Measurements from ENCODE around the gene DLG2. TPM values are rescaled to one million over a fixed set of nuclear protein-coding genes. Genes with fewer than 3 reads are reported as not detected.

DLG2 gene
- total RNA-seq, 1 donor from 2014 or later, result 7.2 TPM

DNA sequence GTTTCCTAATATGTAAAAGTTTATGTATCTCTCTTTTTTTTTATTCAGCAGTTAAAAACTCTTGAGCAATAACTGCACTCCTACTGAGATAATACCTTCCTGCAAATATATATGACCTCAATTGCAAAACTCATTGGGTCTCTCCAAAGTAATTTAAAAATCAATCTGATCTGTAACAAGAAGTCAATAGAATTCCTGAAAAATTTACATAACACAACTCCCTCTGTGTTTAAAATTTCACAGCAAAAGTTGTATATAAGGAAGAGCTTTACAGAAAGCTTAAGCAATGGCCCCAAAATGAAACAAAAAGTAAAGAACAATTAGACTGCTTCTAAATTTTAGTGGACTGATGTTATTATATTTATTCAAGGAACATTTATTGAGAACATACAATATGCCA lies 313.4 kb downstream of the DLG2 start:
- ATAC-seq (no peak), DNase-seq (no peak)
- Histone ChIP-seq H3K9me3 (no peaks in the 10 kb centered on the region), H3K36me3 (no peaks in the 10 kb centered on the region), H3K27ac (no peak overlapping the region), H3K4me1 (no peaks in the 10 kb centered on the region), H3K4me3 (no peak overlapping the region), H3K27me3 (ENCODE audit: low read depth) (no peaks in the 10 kb centered on the region)
- intact Hi-C loops (cut with DNase I), result no loop called here
- TF ChIP-seq, protein P1, sequence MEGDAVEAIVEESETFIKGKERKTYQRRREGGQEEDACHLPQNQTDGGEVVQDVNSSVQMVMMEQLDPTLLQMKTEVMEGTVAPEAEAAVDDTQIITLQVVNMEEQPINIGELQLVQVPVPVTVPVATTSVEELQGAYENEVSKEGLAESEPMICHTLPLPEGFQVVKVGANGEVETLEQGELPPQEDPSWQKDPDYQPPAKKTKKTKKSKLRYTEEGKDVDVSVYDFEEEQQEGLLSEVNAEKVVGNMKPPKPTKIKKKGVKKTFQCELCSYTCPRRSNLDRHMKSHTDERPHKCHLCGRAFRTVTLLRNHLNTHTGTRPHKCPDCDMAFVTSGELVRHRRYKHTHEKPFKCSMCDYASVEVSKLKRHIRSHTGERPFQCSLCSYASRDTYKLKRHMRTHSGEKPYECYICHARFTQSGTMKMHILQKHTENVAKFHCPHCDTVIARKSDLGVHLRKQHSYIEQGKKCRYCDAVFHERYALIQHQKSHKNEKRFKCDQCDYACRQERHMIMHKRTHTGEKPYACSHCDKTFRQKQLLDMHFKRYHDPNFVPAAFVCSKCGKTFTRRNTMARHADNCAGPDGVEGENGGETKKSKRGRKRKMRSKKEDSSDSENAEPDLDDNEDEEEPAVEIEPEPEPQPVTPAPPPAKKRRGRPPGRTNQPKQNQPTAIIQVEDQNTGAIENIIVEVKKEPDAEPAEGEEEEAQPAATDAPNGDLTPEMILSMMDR (IDR thresholded peaks at IDR 0.05), result no peak

DNA sequence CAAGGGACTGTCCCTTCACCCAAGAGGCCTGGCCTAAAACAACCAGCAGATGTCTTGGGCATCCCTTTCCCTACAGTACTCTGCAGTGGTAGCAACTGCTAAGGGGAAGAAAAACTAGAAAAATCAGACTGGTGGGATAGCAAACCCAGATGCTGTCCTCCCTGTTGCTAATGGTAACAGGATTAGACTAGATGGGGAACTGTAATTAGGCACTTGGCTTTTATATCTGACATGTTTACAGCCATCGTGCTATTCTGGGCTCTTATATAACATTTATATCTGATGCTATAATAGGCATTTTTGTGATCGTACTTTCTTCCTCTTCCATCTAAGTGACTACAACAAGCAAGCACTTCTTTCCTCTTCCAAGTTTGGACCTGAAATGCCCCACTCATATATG lies 316.7 kb downstream of the DLG2 start:
- DNase-seq (no peak), ATAC-seq (no peak)
- Histone ChIP-seq H3K36me3 (no peaks in the 10 kb centered on the region), H3K27ac (no peak overlapping the region), H3K4me1 (no peaks in the 10 kb centered on the region), H3K27me3 (ENCODE audit: low read depth) (no peaks in the 10 kb centered on the region), H3K9me3 (no peaks in the 10 kb centered on the region), H3K4me3 (no peak overlapping the region)
- TF ChIP-seq, protein P1 (IDR thresholded peaks at IDR 0.05), result no peak
- intact Hi-C loops (cut with DNase I), result no loop called here

DNA sequence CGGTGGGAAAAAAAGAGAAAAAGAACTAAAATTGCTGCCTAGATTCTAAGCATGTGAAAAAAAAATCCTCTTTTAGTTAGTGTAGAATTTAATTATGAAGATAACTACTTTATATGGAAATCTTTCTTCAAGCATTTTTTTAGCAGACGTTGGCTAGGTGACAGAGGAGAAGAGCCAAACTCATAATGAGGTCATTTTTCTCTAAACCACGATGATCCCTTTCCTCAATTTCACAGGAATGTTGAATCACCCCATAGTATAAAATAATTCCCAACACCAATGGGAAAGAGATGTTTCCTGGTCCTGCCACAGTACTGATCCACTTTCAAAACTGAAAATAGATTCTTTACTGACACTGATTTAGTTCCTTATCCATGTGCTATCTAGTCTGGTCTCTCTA lies 319.8 kb downstream of the DLG2 start:
- ATAC-seq (no peak), DNase-seq (no peak)
- no peaks in the 10 kb centered on the region for H3K36me3 ChIP-seq
- H3K4me1 ChIP-seq, result no peaks in the 10 kb centered on the region
- TF ChIP-seq, protein P1 (IDR thresholded peaks at IDR 0.05), result no peak
- intact Hi-C loops (cut with DNase I), result no loop called here
- H3K9me3 ChIP-seq, result no peaks in the 10 kb centered on the region
- H3K27ac ChIP-seq, result no peak overlapping the region
- H3K27me3 ChIP-seq (ENCODE audit: low read depth), result no peaks in the 10 kb centered on the region
- no peak overlapping the region for H3K4me3 ChIP-seq

DNA sequence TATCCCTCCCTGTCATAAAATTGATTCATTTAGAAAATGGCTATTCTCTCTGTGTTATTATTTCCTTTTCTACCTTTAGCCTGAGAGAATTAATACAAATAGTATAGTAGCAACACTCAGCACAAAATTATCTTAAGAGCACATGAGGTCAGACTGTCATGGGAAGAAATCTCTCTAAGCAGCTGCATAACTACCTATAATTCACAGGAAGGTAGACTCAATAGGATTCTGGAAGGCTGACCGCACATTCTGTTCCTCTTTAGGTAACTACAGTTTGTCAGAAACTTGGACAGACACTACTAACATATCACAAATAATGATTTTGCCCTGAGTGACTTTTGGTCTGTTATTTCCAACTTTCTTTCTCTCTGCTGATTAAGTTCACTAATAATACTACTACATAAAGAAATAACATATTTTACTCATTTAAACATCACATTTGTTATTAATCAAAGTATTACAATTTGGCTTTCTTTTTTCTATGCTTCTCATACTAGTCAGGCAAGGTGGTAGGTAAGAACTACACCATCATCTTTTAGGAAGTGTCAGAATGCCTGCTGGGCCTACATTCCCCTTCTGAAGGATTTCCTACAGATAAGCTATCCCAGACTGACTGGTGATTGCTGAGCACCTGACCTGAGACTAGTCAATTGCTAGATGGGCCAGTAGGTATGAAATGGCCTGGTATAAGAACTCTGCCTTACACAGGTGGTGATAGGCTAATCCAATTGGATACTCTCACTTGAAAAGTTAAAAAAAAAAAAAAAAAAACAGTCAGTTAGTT lies 325.1 kb downstream of the DLG2 start:
- TF ChIP-seq, protein P1 (IDR thresholded peaks at IDR 0.05), result no peak
- Histone ChIP-seq H3K27me3 (ENCODE audit: low read depth) (no peaks in the 10 kb centered on the region), H3K4me1 (no peaks in the 10 kb centered on the region), H3K4me3 (no peak overlapping the region), H3K9me3 (no peaks in the 10 kb centered on the region), H3K36me3 (no peaks in the 10 kb centered on the region), H3K27ac (no peak overlapping the region)
- intact Hi-C loops (cut with DNase I), result no loop called here
- no peak for DNase-seq
- no peak for ATAC-seq

DNA sequence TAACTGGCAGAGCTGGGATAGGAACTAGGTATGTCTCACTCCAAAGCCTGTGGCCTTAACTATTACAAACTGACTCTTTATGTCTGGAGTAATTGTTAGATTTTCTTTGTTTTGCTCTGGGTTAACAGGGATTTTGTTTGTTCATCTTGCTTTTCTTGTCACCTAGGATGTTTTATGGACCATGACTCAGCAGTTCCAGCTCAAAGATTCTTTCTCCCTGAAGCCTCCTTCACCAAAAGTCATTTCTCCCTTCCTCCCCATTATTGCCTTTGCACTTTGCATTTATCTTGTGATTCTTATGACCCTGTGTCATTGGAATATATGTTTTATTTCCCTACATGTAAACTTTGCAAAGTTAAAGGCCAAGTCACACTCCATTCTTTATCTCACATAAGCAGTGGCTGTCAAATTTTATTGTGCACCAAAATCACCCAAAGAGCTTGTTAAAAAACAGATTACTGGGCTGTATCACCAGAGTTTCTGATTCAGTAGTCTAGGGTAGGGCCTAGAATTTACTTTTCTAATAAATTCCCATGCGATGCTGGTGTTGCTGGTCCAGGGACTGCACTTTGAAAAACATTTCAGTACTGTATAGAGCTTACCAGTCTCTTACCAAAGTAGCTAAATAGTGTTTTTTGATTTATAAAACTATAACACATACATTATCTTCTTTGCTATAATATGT lies 327.7 kb downstream of the DLG2 start:
- H3K4me1 ChIP-seq, result no peaks in the 10 kb centered on the region
- TF ChIP-seq, protein P1 (IDR thresholded peaks at IDR 0.05), result no peak
- no peaks in the 10 kb centered on the region for H3K27me3 ChIP-seq (ENCODE audit: low read depth)
- no peak overlapping the region for H3K4me3 ChIP-seq
- DNase-seq (no peak), ATAC-seq (no peak)
- no peaks in the 10 kb centered on the region for H3K36me3 ChIP-seq
- H3K9me3 ChIP-seq, result no peaks in the 10 kb centered on the region
- H3K27ac ChIP-seq, result no peak overlapping the region
- intact Hi-C loops (cut with DNase I), result no loop called here
